Fibroblast of skin of right biceps (primary cell): ENCODE results near the gene MMAA.
"Not testable (repeated sequence)": the region's sequence is repeated elsewhere in the genome, so short reads cannot be mapped to it uniquely, and the experiment has no call there.

Experiments
- DNase-seq: peaks from one replicate; pipeline ENCODE4 v3.0.0-alpha.2; 2013

MMAA gene

DNA sequence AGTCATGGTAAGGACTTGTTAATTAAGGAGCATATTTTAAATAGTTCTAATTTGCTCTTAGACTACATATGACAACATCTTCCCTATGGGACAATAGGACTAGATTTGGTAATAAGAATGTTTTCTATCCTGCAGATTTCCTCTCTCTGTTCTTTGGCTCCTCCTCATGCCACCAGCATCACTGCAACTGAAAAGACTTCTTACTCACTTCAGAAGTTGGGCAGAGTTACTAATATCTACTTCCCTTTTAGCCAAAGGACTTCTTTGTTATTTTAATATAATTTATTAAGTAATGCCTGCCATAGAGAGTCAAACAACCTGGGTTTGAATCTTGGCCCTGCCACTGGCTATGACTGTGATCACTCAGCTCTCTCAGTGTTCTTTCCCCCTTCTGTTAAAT is 16.4 kb downstream of the MMAA start:
- DNase-seq, result no peak

DNA sequence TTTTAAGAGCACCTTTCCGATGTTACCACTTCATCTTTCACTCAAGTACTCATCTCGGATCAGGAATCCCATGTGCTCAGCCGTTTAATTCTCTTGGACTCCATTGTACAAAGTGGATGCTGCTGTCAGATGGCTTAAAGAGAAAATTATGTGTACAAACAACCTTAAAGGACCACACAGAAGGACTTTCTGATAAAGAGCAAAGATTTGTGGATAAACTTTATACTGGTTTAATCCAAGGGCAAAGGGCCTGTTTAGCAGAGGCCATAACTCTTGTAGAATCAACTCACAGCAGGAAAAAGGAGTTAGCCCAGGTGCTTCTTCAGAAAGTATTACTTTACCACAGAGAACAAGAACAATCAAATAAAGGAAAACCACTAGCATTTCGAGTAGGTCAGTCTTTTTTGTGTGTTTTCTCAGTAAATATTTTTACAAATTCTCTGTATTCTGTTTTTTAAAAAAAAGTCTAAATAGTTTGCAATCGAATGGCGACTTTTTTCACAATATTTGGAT is 20.1 kb downstream of the MMAA start:
- DNase-seq, result no peak

DNA sequence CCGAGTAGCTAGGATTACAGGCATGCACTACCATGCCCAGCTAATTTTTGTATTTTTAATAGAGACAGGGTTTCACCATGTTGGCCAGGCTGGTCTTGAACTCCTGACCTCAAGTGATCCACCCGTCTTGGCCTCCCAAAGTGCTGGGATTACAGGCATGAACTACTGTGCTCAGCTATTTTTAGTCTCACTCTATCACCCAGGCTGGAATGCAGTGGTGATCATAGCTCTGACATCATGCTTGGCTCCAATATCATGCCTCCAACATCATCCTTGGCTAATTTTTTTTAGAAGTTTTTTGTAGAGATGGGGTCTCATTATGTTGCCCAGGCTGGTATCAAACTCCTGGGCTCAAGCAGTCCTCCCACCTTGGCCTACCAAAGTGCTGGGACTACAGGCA is 21.1 kb downstream of the MMAA start:
- peak; percentile 75 for DNase-seq

- no peak for DNase-seq
Measured at GRCh38 chr4:145643295-145643694, 24.1 kb downstream of the MMAA start.

DNA sequence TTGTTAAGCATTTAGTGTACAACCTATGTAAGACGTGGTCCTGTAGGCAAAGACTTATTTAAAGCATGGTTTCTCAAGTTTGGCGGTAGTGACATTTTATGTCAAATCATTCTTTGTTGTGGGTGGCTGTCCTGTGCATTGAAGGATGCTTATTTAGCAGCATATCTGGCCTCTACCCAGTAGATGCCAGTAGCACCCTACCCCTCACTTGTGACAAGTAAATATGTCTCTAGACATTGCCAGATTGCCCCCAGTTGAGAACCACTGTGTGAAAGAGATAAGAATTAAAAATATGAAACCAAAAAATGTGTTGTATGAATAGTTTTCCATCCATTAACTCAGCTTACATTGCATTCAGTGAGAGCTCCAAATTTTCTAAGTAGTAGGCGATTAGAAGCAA is 25.5 kb downstream of the MMAA start:
- DNase-seq, result no peak

GRCh38 chr4:145656156-145656555 is 37.0 kb downstream of the MMAA start:
- no peak for DNase-seq

- no peak for DNase-seq
Measured at GRCh38 chr4:145660064-145660463, 40.9 kb downstream of the MMAA start.

DNA sequence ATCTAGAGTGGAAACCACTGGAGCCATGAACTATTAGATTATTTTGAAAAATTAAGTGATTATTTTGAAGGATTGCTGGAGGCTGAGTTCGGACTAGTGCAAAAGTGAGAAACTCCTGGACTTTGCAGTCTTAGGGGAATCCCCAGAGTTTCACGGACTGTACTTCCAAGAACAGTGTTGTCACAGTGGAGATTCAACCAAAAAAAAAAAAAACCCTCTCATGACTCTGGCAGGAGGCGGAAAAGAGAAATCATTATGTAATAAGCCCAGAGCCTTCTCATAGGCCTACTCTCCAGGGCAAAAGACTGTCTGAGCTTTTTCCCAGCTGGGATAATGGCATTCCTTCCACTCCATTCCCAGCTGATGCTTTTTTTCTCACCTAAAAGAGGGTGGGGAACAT is 44.0 kb downstream of the MMAA start:
- no peak for DNase-seq

DNA sequence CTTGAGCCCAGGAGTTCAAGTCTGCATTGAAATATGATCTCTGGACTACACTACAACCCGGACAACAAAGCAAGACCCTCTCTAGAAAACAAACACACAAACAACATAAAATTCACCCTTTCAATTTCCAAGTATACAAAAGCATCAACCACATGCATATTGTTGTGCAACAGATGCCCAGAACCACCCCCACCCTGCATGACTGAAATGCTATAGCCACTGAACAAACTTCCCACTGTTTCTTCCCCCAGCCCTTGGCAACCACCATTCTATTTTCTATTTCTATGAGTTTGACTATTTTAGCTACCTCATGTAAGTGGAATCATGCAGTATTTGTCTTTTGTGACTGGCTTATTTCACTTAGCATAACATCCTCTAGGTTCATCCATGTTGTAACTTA is 46.6 kb downstream of the MMAA start:
- peak; percentile 3 for DNase-seq

DNA sequence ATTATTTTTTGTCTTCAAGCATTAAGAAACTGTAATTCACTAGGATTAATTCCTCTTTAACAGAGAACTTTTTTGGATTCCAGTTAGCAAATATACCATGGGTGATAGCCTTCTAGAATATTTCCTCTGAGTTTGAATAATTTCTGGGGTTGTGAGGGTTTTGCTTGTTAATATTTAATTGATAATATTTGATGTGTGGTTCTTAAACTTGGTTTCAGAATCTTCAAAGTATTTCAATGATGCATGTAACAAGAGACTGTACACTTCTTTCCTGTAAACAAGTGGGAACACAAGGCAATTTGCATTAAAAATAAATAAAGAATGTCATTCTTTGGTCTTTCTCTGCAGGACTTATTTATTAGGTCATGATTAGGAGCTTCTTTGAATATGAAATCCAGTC is 51.2 kb downstream of the MMAA start:
- no peak for DNase-seq

DNA sequence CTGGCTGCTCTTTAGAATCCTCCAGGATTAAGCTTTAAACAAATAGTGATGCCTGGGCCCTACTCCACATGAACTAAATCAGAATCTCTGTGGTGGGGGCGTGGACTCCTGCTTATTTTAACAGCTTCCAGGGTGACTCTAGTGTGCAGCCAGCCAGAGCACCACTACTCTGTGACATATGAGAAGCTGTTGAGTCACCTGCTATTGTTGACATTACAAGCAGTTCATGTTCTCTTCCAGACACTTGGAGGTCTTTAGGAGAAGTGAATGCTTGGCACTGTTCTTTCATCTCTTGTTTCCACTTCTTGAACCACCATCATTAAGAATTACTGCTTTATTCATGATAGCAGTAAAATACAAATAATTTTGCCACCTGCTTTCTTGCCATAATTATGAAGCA is 60.3 kb downstream of the MMAA start:
- peak; percentile 90 for DNase-seq

GRCh38 chr4:145679991-145680455 is 60.8 kb downstream of the MMAA start, which contains the start of gene C4orf51:
Gene C4orf51, plus strand, starts transcription at chr4:145680146. Its CDS starts 58 bp downstream, at chr4:145680204.
- DNase-seq, result peak; percentile 78

- DNase-seq, result no peak
Measured at GRCh38 chr4:145680902-145681301, 61.7 kb downstream of the MMAA start.

DNA sequence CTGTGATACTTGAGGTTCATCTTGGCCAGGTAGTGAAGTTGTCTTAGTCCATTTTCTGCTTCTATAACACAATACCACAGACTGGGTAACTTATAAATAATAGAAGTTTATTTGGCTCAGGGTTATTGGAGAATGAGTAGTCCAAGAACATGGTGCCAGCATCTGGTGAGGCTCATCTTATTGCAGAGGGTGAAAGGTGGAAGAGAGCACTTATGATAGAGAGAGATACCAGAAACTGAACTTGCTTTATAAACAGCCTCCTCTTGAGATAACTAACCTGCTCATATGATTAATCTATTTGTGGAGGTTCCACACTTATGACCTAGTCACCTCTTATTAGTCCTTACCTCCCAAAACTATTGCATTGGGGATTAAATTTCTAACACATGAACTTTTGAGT is 62.3 kb downstream of the MMAA start:
- no peak for DNase-seq

DNA sequence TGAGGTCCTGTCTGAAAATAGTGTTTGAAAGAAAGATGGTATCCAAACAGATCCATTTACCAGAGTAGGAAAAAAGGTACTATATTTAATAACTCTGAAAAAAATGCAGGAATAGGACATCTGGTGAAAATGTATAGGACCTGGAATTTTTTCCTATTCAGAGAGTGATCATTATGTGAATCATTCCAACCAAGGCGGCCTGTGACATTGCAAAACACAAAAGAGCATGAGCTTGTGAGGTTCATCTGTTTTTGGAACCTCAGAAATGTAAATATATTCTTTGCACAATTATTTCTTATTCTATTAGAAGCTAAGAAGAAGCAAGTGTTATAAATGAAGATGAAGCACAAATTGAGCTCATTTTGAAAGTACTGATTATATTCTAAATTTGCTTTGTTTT is 62.8 kb downstream of the MMAA start:
- DNase-seq, result peak; percentile 42

GRCh38 chr4:145686991-145687390 is 67.8 kb downstream of the MMAA start:
- DNase-seq, result no peak

GRCh38 chr4:145690610-145691009 is 71.4 kb downstream of the MMAA start:
- no peak for DNase-seq

GRCh38 chr4:145691416-145691815 is 72.2 kb downstream of the MMAA start:
- DNase-seq, result not testable (repeated sequence)

DNA sequence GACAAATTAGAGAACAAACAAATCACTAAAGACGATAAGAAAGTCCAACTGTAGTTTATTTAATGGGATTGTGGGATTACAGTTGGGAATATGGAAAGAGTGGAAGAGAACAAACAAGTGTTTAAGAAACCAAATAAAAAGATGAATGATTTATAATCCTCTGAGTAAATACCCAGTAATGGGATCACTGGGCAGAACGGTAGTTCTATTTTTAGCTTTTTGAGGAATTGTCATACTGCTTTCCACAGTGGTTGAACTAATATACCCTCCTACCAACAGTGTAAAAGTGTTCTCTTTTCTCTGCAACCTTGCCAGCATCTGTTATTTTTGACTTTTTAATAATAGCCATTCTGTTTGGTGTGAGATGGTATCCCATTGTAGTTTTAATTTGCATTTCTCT is 75.7 kb downstream of the MMAA start:
- DNase-seq, result peak; percentile 7

DNA sequence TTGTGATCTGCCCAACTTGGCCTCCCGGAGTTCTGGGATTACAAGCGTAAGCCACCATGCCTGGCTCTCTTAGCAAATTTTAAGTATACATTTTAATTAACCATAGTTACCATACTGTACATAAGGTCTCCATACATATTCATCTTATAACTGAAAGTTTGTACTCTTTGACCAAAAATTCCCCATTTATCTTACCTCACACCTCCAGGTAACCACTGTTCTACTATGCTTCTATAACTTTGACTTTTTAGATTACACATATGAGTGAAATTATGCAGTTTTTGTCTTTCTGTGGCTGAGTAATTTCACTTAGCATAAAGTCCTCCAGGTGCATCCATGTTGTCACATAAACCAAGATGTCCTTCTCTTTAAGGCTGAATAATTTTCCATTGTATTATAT is 78.1 kb downstream of the MMAA start:
- no peak for DNase-seq

DNA sequence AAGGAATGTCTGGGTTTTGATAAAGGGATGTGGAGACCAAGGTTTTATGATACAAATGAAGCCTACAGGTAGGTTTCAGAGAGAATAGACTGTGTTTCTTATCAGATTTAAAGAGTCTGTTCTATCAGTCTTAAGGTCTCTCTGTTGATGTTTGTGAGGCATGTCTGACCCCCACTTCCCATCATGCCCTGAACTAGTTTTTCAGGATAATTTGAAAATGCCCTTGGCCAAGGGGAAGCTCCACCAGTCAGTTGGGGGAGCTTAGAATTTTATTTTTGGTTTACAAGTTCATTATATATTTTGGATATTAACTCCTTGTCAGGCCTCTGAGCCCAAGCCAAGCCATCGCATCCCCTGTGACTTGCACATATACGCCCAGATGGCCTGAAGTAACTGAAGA is 79.3 kb downstream of the MMAA start:
- DNase-seq, result no peak

DNA sequence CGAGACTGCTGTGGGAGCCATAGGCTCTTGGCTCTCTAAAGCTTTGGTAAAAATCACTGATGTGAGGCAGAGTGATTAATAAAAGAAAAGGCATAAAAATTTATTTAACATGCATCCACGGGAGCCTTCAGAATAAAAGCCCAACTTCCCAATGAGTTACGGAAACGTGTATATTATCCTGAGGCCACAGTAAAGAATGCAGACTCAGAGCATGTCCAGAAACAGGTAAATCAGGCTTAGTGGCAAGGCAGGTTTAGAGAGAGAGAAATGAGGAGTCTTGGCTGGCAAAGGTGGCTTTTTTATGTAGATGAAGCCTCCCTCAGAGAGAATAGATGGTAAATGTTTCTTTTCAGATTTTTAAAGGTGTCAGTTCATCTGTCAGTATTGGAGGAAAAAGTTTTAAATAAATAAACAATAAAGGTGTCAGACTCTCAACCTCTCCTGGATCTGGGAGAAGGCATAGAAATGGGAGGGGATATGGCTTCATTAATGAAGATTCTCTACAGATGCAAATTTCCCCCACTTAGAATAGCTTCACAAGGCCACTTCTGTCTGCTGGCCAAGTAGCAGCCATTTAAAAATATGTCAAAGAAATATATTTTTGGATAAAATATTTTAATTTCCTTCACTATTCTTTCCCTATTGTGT is 84.8 kb downstream of the MMAA start:
- no peak for DNase-seq

DNA sequence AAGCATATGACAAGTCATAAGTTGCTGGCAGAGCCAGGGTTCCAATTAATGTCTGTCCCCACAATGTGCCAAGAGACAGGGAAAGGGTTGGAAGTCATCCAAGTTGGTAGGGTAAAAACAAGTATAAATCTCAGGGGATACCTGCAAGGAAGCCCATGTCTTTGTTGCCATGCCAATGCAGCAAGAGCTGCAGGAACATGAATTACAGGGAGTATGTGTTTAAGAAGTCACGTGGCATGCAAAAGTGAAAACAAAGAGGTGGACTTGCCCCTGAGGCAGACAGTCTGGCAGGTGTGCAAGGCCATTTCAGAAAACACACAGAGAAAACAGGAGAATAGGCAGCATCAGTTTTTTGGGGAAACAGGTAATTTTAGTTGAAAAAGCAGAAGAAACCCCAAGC is 90.2 kb downstream of the MMAA start:
- no peak for DNase-seq
